ENCODE measurements around the gene ZEB2.

Gene ZEB2

DNA sequence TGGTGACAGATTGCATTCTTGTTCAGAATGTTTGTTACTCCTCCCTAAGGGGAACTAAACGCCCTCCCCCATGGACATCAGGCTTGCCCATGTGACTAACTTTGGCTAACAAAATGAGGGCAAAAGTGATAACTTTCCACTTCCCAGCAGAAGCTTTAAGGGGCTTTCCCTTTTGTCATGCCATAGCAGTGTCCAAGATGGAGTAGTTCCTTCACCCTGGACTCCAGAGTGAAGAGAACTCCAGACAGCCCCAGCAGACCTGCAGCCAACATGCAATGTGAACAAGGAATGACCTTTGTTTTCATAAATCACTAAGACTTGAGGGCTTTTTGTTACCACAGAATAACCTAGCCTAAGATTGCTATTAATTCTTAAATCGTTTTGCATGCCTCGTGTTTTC is 163.5 kb downstream of the ZEB2 start:
- Histone ChIP-seq H3K4me3 (ENCODE audit: low read depth, low read length, poor library complexity, severe bottlenecking) (no peak overlapping the region), H3K27ac (ENCODE audit: low read depth, low read length, poor library complexity, severe bottlenecking) (no peak overlapping the region), H3K9me2 (ENCODE audit: low read depth, low read length) (no peaks in the 10 kb centered on the region), H3K4me1 (ENCODE audit: insufficient read depth, low read length, severe bottlenecking) (peaks cover 44% of the 10 kb centered on the region), H4K20me1 (ENCODE audit: insufficient read depth, low read length) (no peaks in the 10 kb centered on the region), H3K79me2 (ENCODE audit: insufficient read depth, low read length) (no peaks in the 10 kb centered on the region), H3K9ac (ENCODE audit: low read length) (no peak overlapping the region), H3K9me3 (ENCODE audit: low read length) (no peaks in the 10 kb centered on the region), H3F3A (ENCODE audit: insufficient read depth, low read length) (no peaks in the 10 kb centered on the region), H3K27me3 (ENCODE audit: insufficient read depth, low read length) (no peaks in the 10 kb centered on the region), H3K4me2 (ENCODE audit: low read length) (no peak overlapping the region), H3K36me3 (ENCODE audit: insufficient read depth, low read length) (no peaks in the 10 kb centered on the region), H2AFZ (ENCODE audit: low read length) (no peak overlapping the region)
- TF ChIP-seq, protein P1, sequence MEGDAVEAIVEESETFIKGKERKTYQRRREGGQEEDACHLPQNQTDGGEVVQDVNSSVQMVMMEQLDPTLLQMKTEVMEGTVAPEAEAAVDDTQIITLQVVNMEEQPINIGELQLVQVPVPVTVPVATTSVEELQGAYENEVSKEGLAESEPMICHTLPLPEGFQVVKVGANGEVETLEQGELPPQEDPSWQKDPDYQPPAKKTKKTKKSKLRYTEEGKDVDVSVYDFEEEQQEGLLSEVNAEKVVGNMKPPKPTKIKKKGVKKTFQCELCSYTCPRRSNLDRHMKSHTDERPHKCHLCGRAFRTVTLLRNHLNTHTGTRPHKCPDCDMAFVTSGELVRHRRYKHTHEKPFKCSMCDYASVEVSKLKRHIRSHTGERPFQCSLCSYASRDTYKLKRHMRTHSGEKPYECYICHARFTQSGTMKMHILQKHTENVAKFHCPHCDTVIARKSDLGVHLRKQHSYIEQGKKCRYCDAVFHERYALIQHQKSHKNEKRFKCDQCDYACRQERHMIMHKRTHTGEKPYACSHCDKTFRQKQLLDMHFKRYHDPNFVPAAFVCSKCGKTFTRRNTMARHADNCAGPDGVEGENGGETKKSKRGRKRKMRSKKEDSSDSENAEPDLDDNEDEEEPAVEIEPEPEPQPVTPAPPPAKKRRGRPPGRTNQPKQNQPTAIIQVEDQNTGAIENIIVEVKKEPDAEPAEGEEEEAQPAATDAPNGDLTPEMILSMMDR (IDR thresholded peaks at IDR 0.05; ENCODE audit: low read length) = no peak
- TF ChIP-seq EZH2 (IDR thresholded peaks at IDR 0.05; ENCODE audit: borderline replicate concordance, low read length) = no peak

DNA sequence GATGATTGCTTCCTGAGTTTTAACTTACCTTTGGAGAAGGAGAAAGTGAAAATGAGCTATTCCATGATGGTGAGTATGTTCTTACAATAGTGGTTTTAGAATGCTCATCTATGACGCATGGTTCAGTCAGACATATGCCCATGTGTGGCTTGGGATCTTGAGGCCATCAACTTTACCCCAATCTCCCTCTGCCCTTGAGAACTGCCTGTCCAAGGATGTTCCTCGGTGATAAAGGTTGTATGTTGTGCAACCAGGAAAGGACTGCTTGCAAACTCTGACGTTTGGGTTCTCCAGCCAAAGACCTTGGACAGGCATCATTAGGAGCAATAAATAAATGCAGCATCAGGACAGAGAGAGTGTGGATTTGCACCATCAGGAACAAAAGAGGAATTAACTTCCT is 165.0 kb downstream of the ZEB2 start:
- Histone ChIP-seq H4K20me1 (ENCODE audit: insufficient read depth, low read length) (no peaks in the 10 kb centered on the region), H3K9me3 (ENCODE audit: low read length) (no peaks in the 10 kb centered on the region), H3K27me3 (ENCODE audit: insufficient read depth, low read length) (no peaks in the 10 kb centered on the region), H3K36me3 (ENCODE audit: insufficient read depth, low read length) (no peaks in the 10 kb centered on the region), H3K4me2 (ENCODE audit: low read length) (no peak overlapping the region), H3K9me2 (ENCODE audit: low read depth, low read length) (no peaks in the 10 kb centered on the region), H3K27ac (ENCODE audit: low read depth, low read length, poor library complexity, severe bottlenecking) (no peak overlapping the region), H3K9ac (ENCODE audit: low read length) (no peak overlapping the region), H3K4me3 (ENCODE audit: low read depth, low read length, poor library complexity, severe bottlenecking) (no peak overlapping the region), H2AFZ (ENCODE audit: low read length) (no peak overlapping the region), H3F3A (ENCODE audit: insufficient read depth, low read length) (no peaks in the 10 kb centered on the region), H3K79me2 (ENCODE audit: insufficient read depth, low read length) (no peaks in the 10 kb centered on the region), H3K4me1 (ENCODE audit: insufficient read depth, low read length, severe bottlenecking) (peaks cover 52% of the 10 kb centered on the region)
- no peak for TF ChIP-seq EZH2 (IDR thresholded peaks at IDR 0.05; ENCODE audit: borderline replicate concordance, low read length)
- TF ChIP-seq, protein P1 (IDR thresholded peaks at IDR 0.05; ENCODE audit: low read length) = no peak

DNA sequence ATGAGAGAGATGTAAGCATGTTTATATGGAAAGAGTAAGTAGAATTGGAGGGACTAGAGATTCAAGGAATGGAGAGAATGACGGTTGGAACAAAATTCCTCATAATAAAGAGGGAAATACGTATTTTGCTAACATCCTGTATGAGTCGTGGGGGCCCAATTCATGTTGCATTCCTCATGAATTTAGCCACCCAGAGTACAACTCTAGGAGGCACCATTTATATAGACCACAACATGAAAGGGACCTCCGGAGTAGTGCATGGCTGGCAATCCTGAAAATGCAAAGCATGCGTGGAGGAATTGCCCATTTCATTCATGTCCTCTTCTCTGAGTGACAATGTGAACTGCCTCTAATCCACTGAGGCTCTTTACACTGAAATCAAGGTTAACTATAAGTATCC is 168.2 kb downstream of the ZEB2 start:
- Histone ChIP-seq H3K9me2 (ENCODE audit: low read depth, low read length) (no peaks in the 10 kb centered on the region), H3K4me3 (ENCODE audit: low read depth, low read length, poor library complexity, severe bottlenecking) (no peak overlapping the region), H3F3A (ENCODE audit: insufficient read depth, low read length) (no peaks in the 10 kb centered on the region), H3K9ac (ENCODE audit: low read length) (no peak overlapping the region), H3K27me3 (ENCODE audit: insufficient read depth, low read length) (no peaks in the 10 kb centered on the region), H3K36me3 (ENCODE audit: insufficient read depth, low read length) (no peaks in the 10 kb centered on the region), H3K79me2 (ENCODE audit: insufficient read depth, low read length) (no peaks in the 10 kb centered on the region), H3K27ac (ENCODE audit: low read depth, low read length, poor library complexity, severe bottlenecking) (no peak overlapping the region), H3K4me1 (ENCODE audit: insufficient read depth, low read length, severe bottlenecking) (peaks cover 33% of the 10 kb centered on the region), H3K4me2 (ENCODE audit: low read length) (no peak overlapping the region), H4K20me1 (ENCODE audit: insufficient read depth, low read length) (no peaks in the 10 kb centered on the region), H3K9me3 (ENCODE audit: low read length) (no peaks in the 10 kb centered on the region), H2AFZ (ENCODE audit: low read length) (no peak overlapping the region)
- TF ChIP-seq EZH2 (IDR thresholded peaks at IDR 0.05; ENCODE audit: borderline replicate concordance, low read length) = no peak
- TF ChIP-seq, protein P1 (IDR thresholded peaks at IDR 0.05; ENCODE audit: low read length) = no peak
